ENCODE data around the gene CORO2A. TPM values are rescaled to one million over a fixed set of nuclear protein-coding genes. Genes with fewer than 3 reads are reported as not detected.

Gene CORO2A
- total and polyA plus RNA-seq, 2 donors (not counting 3 experiments of a cell fraction or from before 2014, with no cell fraction given): 0.35 to 0.53 TPM

DNA sequence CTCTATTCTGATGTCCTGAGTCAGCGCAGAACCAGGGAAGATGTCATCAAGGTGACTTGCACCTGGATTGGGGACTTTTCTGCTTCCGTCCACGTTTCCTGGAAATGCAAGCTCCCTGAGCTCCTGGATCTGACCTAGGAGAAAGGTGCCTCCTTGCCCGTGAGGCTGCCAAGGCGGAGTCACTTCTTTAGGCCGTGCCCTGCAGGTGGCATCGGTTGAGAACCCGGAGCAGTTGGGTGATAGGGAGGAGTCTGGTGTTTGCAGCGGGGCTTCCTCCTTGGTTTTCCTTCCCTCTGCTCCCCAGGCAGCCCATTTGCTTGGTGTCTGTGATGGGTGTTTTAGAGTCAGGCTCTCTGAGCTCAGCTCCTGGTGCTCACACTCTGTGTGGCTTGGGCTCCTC, 120.7 kb downstream of the CORO2A start:
- Histone ChIP-seq H3K9me3 (replicated peaks; ENCODE audit: control insufficient read depth, insufficient read depth, low read length) (no peaks in the 10 kb centered on the region), H4K20me1 (replicated peaks; ENCODE audit: control insufficient read depth, extremely low read depth, insufficient read depth, low read length) (no peaks in the 10 kb centered on the region), H3K9me1 (replicated peaks; ENCODE audit: control insufficient read depth, extremely low read depth, insufficient read depth, low read length) (no peaks in the 10 kb centered on the region), H3K4me1 (ENCODE audit: control insufficient read depth, extremely low read depth, insufficient read depth, low read length) (no peaks in the 10 kb centered on the region), H2AFZ (ENCODE audit: low read depth, low read length) (no peak overlapping the region), H3K36me3 (ENCODE audit: control insufficient read depth in 2 of 2, extremely low read depth in 1 of 2, insufficient read depth in 2 of 2, low read length in 2 of 2) (peaks cover 0 to 1% of the 10 kb centered on the region in 2 experiments), H3K27ac (ENCODE audit: insufficient read depth, low read depth, low read length) (no peak overlapping the region), H3K79me2 (ENCODE audit: control insufficient read depth, insufficient read depth, low read length) (peaks cover 28% of the 10 kb centered on the region), H3K9ac (replicated peaks; ENCODE audit: extremely low read depth, insufficient read depth, low read length) (no peak overlapping the region), H3K4me3 (replicated peaks in 1 of 3; ENCODE audit: insufficient read depth in 1 of 3, low read depth in 1 of 3, low read length in 3 of 3) (no peak overlapping the region), H3K27me3 (ENCODE audit: control insufficient read depth in 2 of 2, insufficient read depth in 2 of 2, low read length in 2 of 2) (no peaks in the 10 kb centered on the region), H3K4me2 (ENCODE audit: insufficient read depth, low read length) (no peak overlapping the region)
- CTCF ChIA-PET: interaction anchor here (1.0 to 1.2 kb wide), 2 partner anchors 35 to 37 kb away, joined by 3 to 6 read pairs; no protein-coding TSS in a partner anchor
- TF ChIP-seq GATA2 (IDR thresholded peaks at IDR 0.05; ENCODE audit: insufficient read depth, insufficient read length, low read depth, low read length) (no peak), MYC (IDR thresholded peaks at IDR 0.05; ENCODE audit: low read depth, low read length) (no peak), POLR2AphosphoS5 (IDR thresholded peaks at IDR 0.05; ENCODE audit: insufficient read depth, low read depth, low read length) (no peak), JUN (IDR thresholded peaks at IDR 0.05; ENCODE audit: borderline replicate concordance, insufficient read depth, insufficient read length, low read depth) (no peak), FOS (IDR thresholded peaks at IDR 0.05; ENCODE audit: borderline replicate concordance, insufficient read depth, low read length) (no peak), POLR2A (IDR thresholded peaks at IDR 0.05; ENCODE audit: low read depth, low read length) (no peak)
- TF ChIP-seq, protein P1, sequence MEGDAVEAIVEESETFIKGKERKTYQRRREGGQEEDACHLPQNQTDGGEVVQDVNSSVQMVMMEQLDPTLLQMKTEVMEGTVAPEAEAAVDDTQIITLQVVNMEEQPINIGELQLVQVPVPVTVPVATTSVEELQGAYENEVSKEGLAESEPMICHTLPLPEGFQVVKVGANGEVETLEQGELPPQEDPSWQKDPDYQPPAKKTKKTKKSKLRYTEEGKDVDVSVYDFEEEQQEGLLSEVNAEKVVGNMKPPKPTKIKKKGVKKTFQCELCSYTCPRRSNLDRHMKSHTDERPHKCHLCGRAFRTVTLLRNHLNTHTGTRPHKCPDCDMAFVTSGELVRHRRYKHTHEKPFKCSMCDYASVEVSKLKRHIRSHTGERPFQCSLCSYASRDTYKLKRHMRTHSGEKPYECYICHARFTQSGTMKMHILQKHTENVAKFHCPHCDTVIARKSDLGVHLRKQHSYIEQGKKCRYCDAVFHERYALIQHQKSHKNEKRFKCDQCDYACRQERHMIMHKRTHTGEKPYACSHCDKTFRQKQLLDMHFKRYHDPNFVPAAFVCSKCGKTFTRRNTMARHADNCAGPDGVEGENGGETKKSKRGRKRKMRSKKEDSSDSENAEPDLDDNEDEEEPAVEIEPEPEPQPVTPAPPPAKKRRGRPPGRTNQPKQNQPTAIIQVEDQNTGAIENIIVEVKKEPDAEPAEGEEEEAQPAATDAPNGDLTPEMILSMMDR (IDR thresholded peaks at IDR 0.05; ENCODE audit: extremely low read depth in 1 of 2, insufficient read depth in 1 of 2, low read depth in 1 of 2, low read length in 2 of 2): no peak
- TF ChIP-seq, protein P2, sequence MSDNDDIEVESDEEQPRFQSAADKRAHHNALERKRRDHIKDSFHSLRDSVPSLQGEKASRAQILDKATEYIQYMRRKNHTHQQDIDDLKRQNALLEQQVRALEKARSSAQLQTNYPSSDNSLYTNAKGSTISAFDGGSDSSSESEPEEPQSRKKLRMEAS (IDR thresholded peaks at IDR 0.05; ENCODE audit: insufficient read depth, insufficient read length): no peak
- FAIRE-seq (no peak), DNase-seq (ENCODE audit: low read depth, low spot score) (no peak)
- BruUV-seq (replicated peaks): no TSS peak
- POLR2A ChIA-PET: no interaction called here
- dilution Hi-C loops (cut with MboI; ENCODE audit: extremely low pct_ligation_motif_present, low sequenced_read_pairs) (no loop called here), intact Hi-C loops (cut with micrococcal nuclease) (loop anchor here (5.0 kb wide), 2 partner anchors 121 to 721 kb away; partner anchors contain the start of gene CORO2A)

Small RNAs within 50 kb of the gene (microRNA-seq; reads per million reads assigned to microRNA genes)
- not detected for gene MIR6854 (ENCODE audit: borderline number of aligned reads, borderline replicate concordance)

Small RNAs within 50 kb of the gene (small RNA-seq; reads per million reads assigned to genes)
- gene MIR6854 (ENCODE audit: insufficient read depth, insufficient read length, low read depth, low replicate concordance) (not detected), gene RF00017 (ENCODE audit: insufficient read depth, insufficient read length, low read depth, low replicate concordance) (not detected)

Other genes starting within 250 kb of the CORO2A start
- 152 and 173 TPM in 2 replicates for gene ANP32B, start 209.3 kb downstream of the CORO2A start, total RNA-seq
- 5.9 and 13.9 TPM in 2 replicates for gene ANP32B, start 209.3 kb downstream of the CORO2A start, polyA plus RNA-seq
- 72.5 and 85.1 TPM in 2 replicates for gene NANS, start 135.9 kb downstream of the CORO2A start, total RNA-seq
- 95.3 and 108 TPM in 2 replicates for gene NANS, start 135.9 kb downstream of the CORO2A start, polyA plus RNA-seq
- gene TRIM14, start 73.4 kb downstream of the CORO2A start, total RNA-seq: 7.1 and 10.7 TPM in 2 replicates
- gene TRIM14, start 73.4 kb downstream of the CORO2A start, polyA plus RNA-seq: 4.8 and 4.9 TPM in 2 replicates
- 3.4 and 3.6 TPM in 2 replicates for gene TBC1D2, start 63.0 kb upstream of the CORO2A start, total RNA-seq
- 4.5 and 6.0 TPM in 2 replicates for gene TBC1D2, start 63.0 kb upstream of the CORO2A start, polyA plus RNA-seq